Measurements from ENCODE around the gene FANCC.

DNA sequence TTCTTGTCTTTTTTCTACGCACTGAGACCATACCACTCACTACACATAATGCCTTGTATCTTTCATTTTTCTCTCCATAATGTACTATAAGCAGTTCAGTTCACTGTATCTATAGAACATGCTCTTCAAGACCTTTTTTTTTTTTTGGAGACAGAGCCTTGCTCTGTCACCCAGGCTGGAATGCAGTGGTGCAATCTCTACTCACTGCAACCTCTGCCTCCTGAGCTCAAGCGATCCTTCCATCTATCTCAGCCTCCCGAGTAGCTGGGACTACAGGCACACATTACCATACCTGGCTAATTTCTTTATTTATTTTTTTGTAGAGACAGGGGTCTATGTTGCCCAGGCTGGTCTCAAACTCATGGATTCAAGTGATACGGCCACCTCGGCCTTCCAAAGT, 208.7 kb downstream of the FANCC start:
- TF ChIP-seq, protein P1, sequence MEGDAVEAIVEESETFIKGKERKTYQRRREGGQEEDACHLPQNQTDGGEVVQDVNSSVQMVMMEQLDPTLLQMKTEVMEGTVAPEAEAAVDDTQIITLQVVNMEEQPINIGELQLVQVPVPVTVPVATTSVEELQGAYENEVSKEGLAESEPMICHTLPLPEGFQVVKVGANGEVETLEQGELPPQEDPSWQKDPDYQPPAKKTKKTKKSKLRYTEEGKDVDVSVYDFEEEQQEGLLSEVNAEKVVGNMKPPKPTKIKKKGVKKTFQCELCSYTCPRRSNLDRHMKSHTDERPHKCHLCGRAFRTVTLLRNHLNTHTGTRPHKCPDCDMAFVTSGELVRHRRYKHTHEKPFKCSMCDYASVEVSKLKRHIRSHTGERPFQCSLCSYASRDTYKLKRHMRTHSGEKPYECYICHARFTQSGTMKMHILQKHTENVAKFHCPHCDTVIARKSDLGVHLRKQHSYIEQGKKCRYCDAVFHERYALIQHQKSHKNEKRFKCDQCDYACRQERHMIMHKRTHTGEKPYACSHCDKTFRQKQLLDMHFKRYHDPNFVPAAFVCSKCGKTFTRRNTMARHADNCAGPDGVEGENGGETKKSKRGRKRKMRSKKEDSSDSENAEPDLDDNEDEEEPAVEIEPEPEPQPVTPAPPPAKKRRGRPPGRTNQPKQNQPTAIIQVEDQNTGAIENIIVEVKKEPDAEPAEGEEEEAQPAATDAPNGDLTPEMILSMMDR (IDR thresholded peaks at IDR 0.05; ENCODE audit: poor library complexity), result no peak
- TF ChIP-seq EZH2 (IDR thresholded peaks at IDR 0.05; ENCODE audit: borderline replicate concordance) (no peak), EZH2phosphoT487 (IDR thresholded peaks at IDR 0.05; ENCODE audit: low read depth, severe bottlenecking, unreplicated experiment) (no peak)
